ENCODE data around the gene GRID1.

GRID1 gene

GRCh38 chr10:86368046-86368445 lies 1.5 kb upstream of the GRID1 start:
- DNase-seq, result no peak

- no peak for DNase-seq
Observed at GRCh38 chr10:86367152-86367951, 757 bp upstream of the GRID1 start.

GRCh38 chr10:86366902-86367151 lies 232 bp upstream of the GRID1 start:
- DNase-seq, result no peak

GRCh38 chr10:86365346-86366032 lies 1.1 kb downstream of the GRID1 start:
- no peak for DNase-seq

- DNase-seq, result no peak
Observed at GRCh38 chr10:86364491-86365345, 1.9 kb downstream of the GRID1 start.

GRCh38 chr10:86363833-86364490 lies 2.6 kb downstream of the GRID1 start:
- no peak for DNase-seq

- DNase-seq, result no peak
Observed at GRCh38 chr10:86363184-86363832, 3.3 kb downstream of the GRID1 start.

GRCh38 chr10:86362586-86363183 lies 3.9 kb downstream of the GRID1 start:
- DNase-seq, result no peak

GRCh38 chr10:86362129-86362527 lies 4.5 kb downstream of the GRID1 start:
- DNase-seq, result no peak

GRCh38 chr10:86361156-86362128 lies 5.2 kb downstream of the GRID1 start:
- no peak for DNase-seq

- DNase-seq, result no peak
Observed at GRCh38 chr10:86360657-86361056, 5.9 kb downstream of the GRID1 start.

GRCh38 chr10:86359954-86360353 lies 6.6 kb downstream of the GRID1 start:
- no peak for DNase-seq

- DNase-seq, result no peak
Observed at GRCh38 chr10:86359111-86359510, 7.5 kb downstream of the GRID1 start.

- no peak for DNase-seq
Observed at GRCh38 chr10:86357676-86358075, 8.9 kb downstream of the GRID1 start.

- no peak for DNase-seq
Observed at GRCh38 chr10:86357041-86357440, 9.6 kb downstream of the GRID1 start.

- DNase-seq, result no peak
Observed at GRCh38 chr10:86356296-86356695, 10.3 kb downstream of the GRID1 start.

- DNase-seq, result no peak
Observed at GRCh38 chr10:86355571-86356038, 11.0 kb downstream of the GRID1 start.

- DNase-seq, result no peak
Observed at GRCh38 chr10:86354761-86355540, 11.6 kb downstream of the GRID1 start.

- DNase-seq, result no peak
Observed at GRCh38 chr10:86353506-86354485, 12.8 kb downstream of the GRID1 start.
